Upper lobe of left lung (tissue), 4 donors: ENCODE data around the gene MACROD2.

Experiments
- EP300 ChIP-seq, 4 donors: sonication (generic); formaldehyde crosslinking; IDR thresholded peaks; one replicate each; pipeline ENCODE4 v1.5.1; 2017; ENCODE audit warnings: antibody characterized with exemption in 4 of 4, control low read depth in 2 of 4
- TF ChIP-seq, protein P1 (sequence below), 6 experiments: fragments of 450-650 bp in 4 of 6; fragments of 200-600 bp in 2 of 6; sonication (generic) in 2 of 6; IDR thresholded peaks; one replicate each; pipeline ENCODE4 v1.5.1; 2016 to 2019; ENCODE audit warnings: antibody characterized with exemption in 6 of 6

DNA sequence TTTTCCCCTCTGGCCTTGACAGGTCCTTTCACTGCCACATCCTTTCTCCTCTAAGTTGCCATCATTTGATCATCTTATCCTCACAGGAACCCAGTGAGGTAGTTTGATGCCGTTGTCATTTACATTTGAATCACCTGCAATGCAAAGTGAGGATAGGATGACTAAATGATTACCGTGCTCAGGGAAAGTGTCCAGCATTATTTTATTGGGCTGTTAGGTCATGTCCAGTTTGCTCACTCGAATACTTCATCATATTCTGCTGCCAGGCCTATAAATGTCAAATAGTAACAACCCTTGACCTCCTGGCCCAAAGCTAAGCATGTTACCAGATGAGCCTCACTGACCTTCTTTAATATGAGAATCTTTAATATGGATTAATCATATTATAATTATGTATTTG lies 1410.8 kb downstream of the MACROD2 start:
- TF ChIP-seq, protein P1, sequence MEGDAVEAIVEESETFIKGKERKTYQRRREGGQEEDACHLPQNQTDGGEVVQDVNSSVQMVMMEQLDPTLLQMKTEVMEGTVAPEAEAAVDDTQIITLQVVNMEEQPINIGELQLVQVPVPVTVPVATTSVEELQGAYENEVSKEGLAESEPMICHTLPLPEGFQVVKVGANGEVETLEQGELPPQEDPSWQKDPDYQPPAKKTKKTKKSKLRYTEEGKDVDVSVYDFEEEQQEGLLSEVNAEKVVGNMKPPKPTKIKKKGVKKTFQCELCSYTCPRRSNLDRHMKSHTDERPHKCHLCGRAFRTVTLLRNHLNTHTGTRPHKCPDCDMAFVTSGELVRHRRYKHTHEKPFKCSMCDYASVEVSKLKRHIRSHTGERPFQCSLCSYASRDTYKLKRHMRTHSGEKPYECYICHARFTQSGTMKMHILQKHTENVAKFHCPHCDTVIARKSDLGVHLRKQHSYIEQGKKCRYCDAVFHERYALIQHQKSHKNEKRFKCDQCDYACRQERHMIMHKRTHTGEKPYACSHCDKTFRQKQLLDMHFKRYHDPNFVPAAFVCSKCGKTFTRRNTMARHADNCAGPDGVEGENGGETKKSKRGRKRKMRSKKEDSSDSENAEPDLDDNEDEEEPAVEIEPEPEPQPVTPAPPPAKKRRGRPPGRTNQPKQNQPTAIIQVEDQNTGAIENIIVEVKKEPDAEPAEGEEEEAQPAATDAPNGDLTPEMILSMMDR (IDR thresholded peaks at IDR 0.05) = no peak
- TF ChIP-seq EP300 (IDR thresholded peaks at IDR 0.05) = no peak
